Measurements from ENCODE around the gene SLC13A2.

DNA sequence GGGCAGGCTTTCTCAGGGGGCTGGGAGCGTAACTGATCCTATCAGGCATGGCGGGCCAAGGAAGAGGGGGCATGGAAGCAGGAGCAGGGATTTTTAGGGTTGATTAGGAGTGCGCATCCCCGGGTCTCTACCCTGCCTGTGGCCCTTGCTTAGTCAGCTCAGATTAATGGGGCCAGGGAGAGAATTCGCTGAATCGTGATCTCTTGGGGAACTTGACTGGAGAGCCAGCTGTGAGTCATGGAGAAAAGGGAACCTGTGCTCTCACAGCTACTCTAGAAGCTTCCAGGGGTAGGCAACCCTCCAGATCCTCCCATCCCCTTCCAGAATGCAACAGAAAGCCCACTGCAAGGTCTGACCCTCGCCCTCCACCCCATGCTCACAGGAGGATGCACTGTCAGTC is 36.3 kb downstream of the SLC13A2 start:
- no peak for TF ChIP-seq POLR2A (IDR thresholded peaks at IDR 0.05; ENCODE audit: low read length)
- TF ChIP-seq GATA1 (IDR thresholded peaks at IDR 0.05; ENCODE audit: low read depth, low read length): no peak
